GM10248 (cell line): ENCODE results near the gene PGA3.
A peak's percentile ranks its signal among the peaks of the same experiment; 100 is the strongest.

ENCODE experiments used
- CTCF ChIA-PET: fragments of 300-600 bp; sonication (Branson Sonifier 250); formaldehyde crosslinking; extraction: SDS; loops from one replicate; lab custom pipeline; 2021; ENCODE audit warnings: antibody characterized with exemption; lab: Yijun Ruan, JAX
- POLR2A ChIA-PET: fragments of 350-650 bp; sonication (Branson Sonifier 250); formaldehyde crosslinking; extraction: SDS; loops from one replicate; lab custom pipeline; 2020; ENCODE audit warnings: antibody characterized with exemption; lab: Yijun Ruan, JAX
- DNase-seq: peaks from one replicate; pipeline ENCODE4 v3.0.0; 2012; ENCODE audit errors: extremely low spot score
- TF ChIP-seq, protein P1 (sequence below): IDR thresholded peaks from 2 replicates; pipeline ENCODE4 v1.5.1; 2012; ENCODE audit warnings: mild to moderate bottlenecking, low read depth; ENCODE audit errors: extremely low read depth, missing control alignments, control extremely low read depth

Gene PGA3

DNA sequence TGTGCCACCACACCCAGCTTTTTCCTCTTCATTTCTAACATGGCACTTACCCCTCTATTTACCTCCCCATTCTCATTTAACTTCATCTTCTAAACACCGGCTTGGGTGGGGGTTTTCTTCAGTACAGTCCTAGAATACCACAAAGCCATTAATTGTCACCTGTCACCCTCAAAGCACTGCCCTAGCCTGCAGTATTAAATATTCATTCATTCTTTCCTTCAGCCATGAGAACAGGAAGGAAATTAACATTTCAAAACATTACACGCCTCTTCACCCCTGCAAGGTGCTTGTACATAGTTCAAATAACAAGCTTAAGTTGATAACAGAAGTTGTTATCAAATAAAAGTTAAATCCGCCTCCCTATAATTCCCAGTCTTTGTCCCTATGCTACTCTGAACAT is 31.4 kb upstream of the PGA3 start:
- ChIA-PET POLR2A (no interaction called here), CTCF (interaction anchor here (1.2 to 1.5 kb wide), 2 partner anchors 15 to 33 kb away, joined by 3 read pairs; no protein-coding TSS in a partner anchor)
- no peak for DNase-seq
- TF ChIP-seq, protein P1, sequence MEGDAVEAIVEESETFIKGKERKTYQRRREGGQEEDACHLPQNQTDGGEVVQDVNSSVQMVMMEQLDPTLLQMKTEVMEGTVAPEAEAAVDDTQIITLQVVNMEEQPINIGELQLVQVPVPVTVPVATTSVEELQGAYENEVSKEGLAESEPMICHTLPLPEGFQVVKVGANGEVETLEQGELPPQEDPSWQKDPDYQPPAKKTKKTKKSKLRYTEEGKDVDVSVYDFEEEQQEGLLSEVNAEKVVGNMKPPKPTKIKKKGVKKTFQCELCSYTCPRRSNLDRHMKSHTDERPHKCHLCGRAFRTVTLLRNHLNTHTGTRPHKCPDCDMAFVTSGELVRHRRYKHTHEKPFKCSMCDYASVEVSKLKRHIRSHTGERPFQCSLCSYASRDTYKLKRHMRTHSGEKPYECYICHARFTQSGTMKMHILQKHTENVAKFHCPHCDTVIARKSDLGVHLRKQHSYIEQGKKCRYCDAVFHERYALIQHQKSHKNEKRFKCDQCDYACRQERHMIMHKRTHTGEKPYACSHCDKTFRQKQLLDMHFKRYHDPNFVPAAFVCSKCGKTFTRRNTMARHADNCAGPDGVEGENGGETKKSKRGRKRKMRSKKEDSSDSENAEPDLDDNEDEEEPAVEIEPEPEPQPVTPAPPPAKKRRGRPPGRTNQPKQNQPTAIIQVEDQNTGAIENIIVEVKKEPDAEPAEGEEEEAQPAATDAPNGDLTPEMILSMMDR = no peak

DNA sequence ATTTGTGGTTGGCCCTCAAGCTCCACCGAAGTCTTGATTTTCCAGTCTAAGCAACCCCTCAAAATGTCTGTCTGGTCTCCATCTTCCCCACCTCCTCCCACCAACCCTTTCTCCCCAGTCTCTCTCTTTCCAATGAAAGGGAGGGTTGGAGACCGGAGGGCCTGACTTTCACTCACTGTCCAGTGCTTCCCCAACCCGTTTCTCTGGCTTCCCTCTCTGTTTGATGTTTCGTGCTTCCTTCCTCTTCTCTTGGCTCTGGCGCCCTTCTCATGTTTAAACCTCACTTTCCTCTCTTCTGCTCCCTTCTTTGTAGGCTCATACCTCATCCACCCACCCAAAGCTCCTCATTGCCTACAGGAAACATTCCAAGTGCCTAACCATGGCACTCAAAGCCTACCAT is 31.0 kb upstream of the PGA3 start:
- TF ChIP-seq, protein P1 = no peak
- CTCF ChIA-PET = interaction anchor here (1.2 to 1.5 kb wide), 2 partner anchors 15 to 34 kb away, joined by 3 read pairs; no protein-coding TSS in a partner anchor
- peak; percentile 1 for DNase-seq
- POLR2A ChIA-PET = no interaction called here

DNA sequence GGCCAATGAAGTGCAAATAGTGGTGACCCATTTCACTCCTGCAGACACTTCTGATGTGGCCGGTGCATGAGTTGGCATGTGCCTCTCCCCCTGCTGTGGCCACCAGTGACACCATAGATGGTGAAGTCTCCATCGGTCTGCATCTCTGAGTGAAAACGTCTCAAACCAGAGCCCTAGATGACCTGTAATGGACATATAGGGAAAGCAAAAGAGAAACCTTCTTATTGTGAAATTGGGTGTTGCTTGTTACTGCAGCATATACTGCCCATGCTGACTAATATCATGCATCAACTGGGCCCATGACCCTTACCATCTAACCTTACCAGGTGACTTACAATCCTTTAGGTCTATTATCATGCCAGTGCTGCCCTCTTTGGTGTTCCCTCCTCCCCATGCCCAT is 30.4 kb upstream of the PGA3 start:
- no peak for DNase-seq
- ChIA-PET CTCF (no interaction called here), POLR2A (no interaction called here)
- TF ChIP-seq, protein P1 = no peak

DNA sequence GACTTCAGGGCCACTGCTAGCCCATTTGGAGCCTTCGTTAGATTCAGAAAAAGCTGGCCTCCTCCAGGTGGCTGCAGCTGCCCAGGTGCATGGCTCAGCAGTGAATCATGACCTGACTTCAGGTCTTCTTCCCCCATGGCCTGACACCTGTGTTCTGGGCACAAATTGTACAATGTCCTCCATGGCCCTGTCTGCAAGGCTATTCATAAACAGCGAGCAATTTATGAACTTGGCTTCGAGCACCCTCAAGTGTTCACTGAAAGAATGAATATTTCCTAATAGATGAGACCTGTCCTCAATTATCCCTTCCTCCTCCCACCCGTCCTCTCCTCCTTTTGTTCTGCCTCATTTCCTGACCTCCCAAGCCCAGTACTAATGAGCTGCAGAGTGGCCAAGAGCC is 29.9 kb upstream of the PGA3 start:
- DNase-seq = no peak
- ChIA-PET POLR2A (no interaction called here), CTCF (interaction anchor here (0.9 to 6.5 kb wide), 5 partner anchors 14 to 63 kb away, joined by 3 to 53 read pairs (median 3); no protein-coding TSS in a partner anchor)
- TF ChIP-seq, protein P1 = peak; percentile 20

DNA sequence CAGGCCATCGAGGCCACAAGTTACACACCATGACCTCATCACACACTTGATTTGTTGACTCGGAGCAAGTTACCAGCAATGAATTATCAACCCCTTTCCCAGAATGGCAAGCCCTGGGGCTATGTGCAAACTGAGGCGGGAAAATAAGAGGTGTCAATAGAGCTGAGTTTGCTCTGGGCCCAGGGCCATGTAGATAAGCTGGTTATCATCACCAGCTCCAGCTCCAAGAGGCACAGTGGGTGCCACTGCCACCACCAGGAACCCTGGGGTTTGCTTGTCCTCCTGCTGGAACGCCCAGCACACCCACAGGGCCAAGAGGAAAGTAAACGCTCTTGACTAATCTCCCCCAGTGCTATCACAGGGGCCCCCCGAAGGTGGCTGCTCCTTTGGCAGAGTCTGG is 29.0 kb upstream of the PGA3 start:
- TF ChIP-seq, protein P1 = no peak
- CTCF ChIA-PET = interaction anchor here (0.9 to 6.5 kb wide), 5 partner anchors 13 to 64 kb away, joined by 3 to 53 read pairs (median 3); no protein-coding TSS in a partner anchor
- no peak for DNase-seq
- POLR2A ChIA-PET = no interaction called here

DNA sequence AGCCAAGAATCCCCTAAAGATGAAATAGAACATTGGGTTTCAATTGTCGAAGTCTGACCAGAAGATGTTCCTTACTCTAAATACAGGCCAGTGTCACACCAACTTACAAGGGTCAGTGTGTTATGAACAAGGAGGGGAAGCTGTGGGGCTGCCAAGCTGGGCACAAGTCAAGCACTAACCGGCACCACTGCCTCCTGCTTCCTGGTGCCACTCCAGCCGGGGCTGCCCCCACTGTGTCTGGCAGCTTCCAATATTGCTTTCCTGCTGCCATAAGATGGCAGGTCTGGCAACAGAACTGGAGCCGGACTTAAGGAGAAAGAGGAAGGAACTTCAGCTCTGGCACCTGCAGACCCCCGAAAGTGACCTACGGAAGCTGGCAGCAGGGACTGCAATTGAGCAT is 28.4 kb upstream of the PGA3 start:
- ChIA-PET CTCF (interaction anchor here (6.5 kb wide), 1 partner anchor 12 kb away, joined by 53 read pairs; no protein-coding TSS in a partner anchor), POLR2A (no interaction called here)
- TF ChIP-seq, protein P1 = no peak
- no peak for DNase-seq
